ENCODE data around the gene ITIH5.

DNA sequence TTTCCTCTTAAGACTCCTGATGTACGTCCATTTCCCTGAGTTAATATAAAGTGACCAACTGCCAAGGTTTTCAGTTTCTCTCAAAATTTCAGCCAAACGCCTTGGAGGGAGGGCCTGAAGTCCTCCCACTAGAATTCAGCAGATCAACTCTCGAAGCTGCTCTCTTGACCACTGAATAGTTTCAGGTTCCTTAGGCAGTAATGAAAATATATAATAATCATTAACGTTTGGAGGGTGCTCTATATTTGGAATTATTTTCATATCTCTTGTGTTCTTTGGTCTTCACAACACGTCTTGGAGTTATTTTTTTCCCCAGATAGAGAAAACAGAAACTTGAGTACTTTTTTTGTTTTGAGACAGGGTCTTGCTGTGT, 132.3 kb downstream of the ITIH5 start:
- TF ChIP-seq, protein P1, sequence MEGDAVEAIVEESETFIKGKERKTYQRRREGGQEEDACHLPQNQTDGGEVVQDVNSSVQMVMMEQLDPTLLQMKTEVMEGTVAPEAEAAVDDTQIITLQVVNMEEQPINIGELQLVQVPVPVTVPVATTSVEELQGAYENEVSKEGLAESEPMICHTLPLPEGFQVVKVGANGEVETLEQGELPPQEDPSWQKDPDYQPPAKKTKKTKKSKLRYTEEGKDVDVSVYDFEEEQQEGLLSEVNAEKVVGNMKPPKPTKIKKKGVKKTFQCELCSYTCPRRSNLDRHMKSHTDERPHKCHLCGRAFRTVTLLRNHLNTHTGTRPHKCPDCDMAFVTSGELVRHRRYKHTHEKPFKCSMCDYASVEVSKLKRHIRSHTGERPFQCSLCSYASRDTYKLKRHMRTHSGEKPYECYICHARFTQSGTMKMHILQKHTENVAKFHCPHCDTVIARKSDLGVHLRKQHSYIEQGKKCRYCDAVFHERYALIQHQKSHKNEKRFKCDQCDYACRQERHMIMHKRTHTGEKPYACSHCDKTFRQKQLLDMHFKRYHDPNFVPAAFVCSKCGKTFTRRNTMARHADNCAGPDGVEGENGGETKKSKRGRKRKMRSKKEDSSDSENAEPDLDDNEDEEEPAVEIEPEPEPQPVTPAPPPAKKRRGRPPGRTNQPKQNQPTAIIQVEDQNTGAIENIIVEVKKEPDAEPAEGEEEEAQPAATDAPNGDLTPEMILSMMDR (IDR thresholded peaks at IDR 0.05), result no peak
- no peak for TF ChIP-seq POLR2AphosphoS5 (IDR thresholded peaks at IDR 0.05)
